MCF 10A (cell line): ENCODE measurements around the gene SNAP47. TPM values are rescaled to one million over a fixed set of nuclear protein-coding genes. Genes with fewer than 3 reads are reported as not detected.
A peak's percentile ranks its signal among the peaks of the same experiment; 100 is the strongest.

Experiments used
- BruUV-seq: library from RNA; stranded (reverse); fragments of 400-500 nt; replicated peaks from 2 replicates; lab custom pipeline; 2021; lab: Mats Ljungman, UMichigan
- CTCF ChIA-PET: fragments of 300-600 bp; sonication (Branson Sonifier 250); formaldehyde crosslinking; extraction: SDS; loops from one replicate; lab custom pipeline; 2021; ENCODE audit warnings: antibody characterized with exemption, inconsistent platforms; lab: Yijun Ruan, JAX
- POLR2A ChIA-PET: fragments of 300-600, 350-650 bp; sonication (Branson Sonifier 250); formaldehyde crosslinking; extraction: SDS; loops from one replicate; lab custom pipeline; 2020; ENCODE audit warnings: antibody characterized with exemption, inconsistent platforms; lab: Yijun Ruan, JAX
- DNase-seq: peaks from one replicate; pipeline ENCODE4 v3.0.0-alpha.2; 2018; ENCODE audit not compliant: unreplicated experiment
- H3K27ac Mint-ChIP-seq: one replicate; pipeline ENCODE4 v1.8.0; 2022; ENCODE audit warnings: mild to moderate bottlenecking, low read depth, mixed read lengths; ENCODE audit not compliant: unreplicated experiment
- H3K27me3 Mint-ChIP-seq: one replicate; pipeline ENCODE4 v1.8.0; 2022; ENCODE audit warnings: mixed read lengths; ENCODE audit not compliant: insufficient read depth, unreplicated experiment
- H3K36me3 Mint-ChIP-seq: one replicate; pipeline ENCODE4 v1.8.0; 2022; ENCODE audit warnings: mild to moderate bottlenecking, moderate library complexity, mixed read lengths; ENCODE audit not compliant: insufficient read depth, unreplicated experiment
- H3K4me1 Mint-ChIP-seq: one replicate; pipeline ENCODE4 v1.8.0; 2022; ENCODE audit warnings: mixed read lengths; ENCODE audit not compliant: insufficient read depth, unreplicated experiment
- H3K4me3 Mint-ChIP-seq: one replicate; pipeline ENCODE4 v1.8.0; 2022; ENCODE audit warnings: mild to moderate bottlenecking, moderate library complexity, mixed read lengths; ENCODE audit not compliant: unreplicated experiment
- H3K9me3 Mint-ChIP-seq: one replicate; pipeline ENCODE4 v1.8.0; 2022; ENCODE audit warnings: mixed read lengths; ENCODE audit not compliant: unreplicated experiment
- CTCF ChIP-seq: fragments of 200-600 bp; IDR thresholded peaks from one replicate; pipeline ENCODE4 v1.8.0; 2022; ENCODE audit warnings: antibody characterized with exemption, mild to moderate bottlenecking; ENCODE audit not compliant: unreplicated experiment
- intact Hi-C: fragments of 100-400 bp; cut with micrococcal nuclease; formaldehyde crosslinking; loops from 2 replicates; pipeline ENCODE4 v1.14.1; 2022
- total RNA-seq: library from RNA; stranded (reverse); gene quantifications from 2 replicates; pipeline ENCODE4 v1.2.3, GENCODE V29; 2022

The SNAP47 gene
- total RNA-seq, 1 experiment from 2014 or later: 44.0 TPM

GRCh38 chr1:227785094-227785804 is 50.0 kb downstream of the SNAP47 start:
- no peaks in the 10 kb centered on the region for H3K9me3 Mint-ChIP-seq
- no peaks in the 10 kb centered on the region for H3K27me3 Mint-ChIP-seq
- no peak for DNase-seq
- TF ChIP-seq CTCF: no peak
- H3K4me3 Mint-ChIP-seq: no peak overlapping the region
- peaks cover 24% of the 10 kb centered on the region for H3K36me3 Mint-ChIP-seq
- POLR2A ChIA-PET: interaction anchor here (1.4 kb wide), 1 partner anchor 162 kb away, joined by 3 read pairs; no protein-coding TSS in a partner anchor
- CTCF ChIA-PET: no interaction called here
- no TSS peak for BruUV-seq
- intact Hi-C loops: no loop called here
- H3K4me1 Mint-ChIP-seq: peaks cover 5% of the 10 kb centered on the region
- no peak overlapping the region for H3K27ac Mint-ChIP-seq

GRCh38 chr1:227785805-227786671 is 50.8 kb downstream of the SNAP47 start:
- BruUV-seq: no TSS peak
- Mint-ChIP-seq H3K4me1 (peaks cover 5% of the 10 kb centered on the region), H3K4me3 (peak overlapping the region; percentile 71), H3K36me3 (peaks cover 20% of the 10 kb centered on the region), H3K27me3 (no peaks in the 10 kb centered on the region), H3K27ac (no peak overlapping the region), H3K9me3 (no peaks in the 10 kb centered on the region)
- no peak for DNase-seq
- ChIA-PET POLR2A (interaction anchor here (1.0 to 2.7 kb wide), 2 partner anchors 8 to 160 kb away, joined by 3 to 15 read pairs; no protein-coding TSS in a partner anchor), CTCF (no interaction called here)
- no peak for TF ChIP-seq CTCF
- intact Hi-C loops: no loop called here

GRCh38 chr1:227786673-227787512 is 51.7 kb downstream of the SNAP47 start:
- intact Hi-C loops: no loop called here
- Mint-ChIP-seq H3K9me3 (no peaks in the 10 kb centered on the region), H3K4me3 (peak overlapping the region; percentile 71), H3K27me3 (no peaks in the 10 kb centered on the region), H3K27ac (peak overlapping the region; percentile 49), H3K36me3 (peaks cover 13% of the 10 kb centered on the region), H3K4me1 (peaks cover 5% of the 10 kb centered on the region)
- no peak for TF ChIP-seq CTCF
- ChIA-PET CTCF (interaction anchor here (1.7 to 3.4 kb wide), 2 partner anchors 23 to 28 kb away, joined by 7 to 13 read pairs; no protein-coding TSS in a partner anchor), POLR2A (interaction anchor here (0.6 to 2.7 kb wide), 9 partner anchors 9 to 295 kb away, joined by 3 to 16 read pairs (median 3); partner anchors contain the start of gene ARF1)
- DNase-seq: no peak
- no TSS peak for BruUV-seq
